GM12878 (cell line): ENCODE measurements around the gene HINT3.

ENCODE experiments used
- CTCF ChIP-seq, 3 experiments: IDR thresholded peaks in 2 of 3; conservative IDR thresholded peaks in 1 of 3; 2 replicates each; pipeline ENCODE4 v1.5.1; 2011; ENCODE audit warnings: low read depth in 3 of 3, low read length in 3 of 3, mild to moderate bottlenecking in 3 of 3, control low read depth in 2 of 3, moderate library complexity in 2 of 3, inconsistent platforms in 1 of 3, mixed read lengths in 1 of 3; ENCODE audit not compliant: control insufficient read depth in 2 of 3, insufficient read depth in 1 of 3; ENCODE audit errors: extremely low read depth in 1 of 3
- SRF ChIP-seq, 2 experiments: IDR thresholded peaks; 2 replicates each; pipeline ENCODE4 v1.6.1; 2011; ENCODE audit warnings: low read depth in 2 of 2, low read length in 2 of 2, mild to moderate bottlenecking in 1 of 2, moderate library complexity in 1 of 2

- TF ChIP-seq CTCF (IDR thresholded peaks at IDR 0.05 in 2 of 3, conservative IDR thresholded peaks at IDR 0.05 in 1 of 3; ENCODE audit: control insufficient read depth in 2 of 3, extremely low read depth in 1 of 3, insufficient read depth in 1 of 3, low read depth in 3 of 3, low read length in 3 of 3) (no peak), SRF (IDR thresholded peaks at IDR 0.05; ENCODE audit: low read depth in 2 of 2, low read length in 2 of 2) (no peak)
Observed at GRCh38 chr6:125959041-125959440, 2.5 kb downstream of the HINT3 start.
